ENCODE measurements around the gene TDRD6. TPM values are rescaled to one million over a fixed set of nuclear protein-coding genes. Genes with fewer than 3 reads are reported as not detected.

The TDRD6 gene
- total and polyA plus RNA-seq, 2 donors (not counting 1 experiment from before 2014, with no cell fraction given): 0.01 to 0.33 TPM

- no peaks in the 10 kb centered on the region for H3K9me3 ChIP-seq (ENCODE audit: control insufficient read depth, insufficient read depth, low read depth, low read length)
- H4K20me1 ChIP-seq (ENCODE audit: control insufficient read depth, extremely low read depth, insufficient read depth, low read length): no peaks in the 10 kb centered on the region
- peak overlapping the region in 1 of 4 experiments; percentile 47 for H3K4me3 ChIP-seq (replicated peaks in 1 of 4; ENCODE audit: control extremely low read depth in 1 of 4, insufficient read depth in 1 of 4, low read depth in 3 of 4, low read length in 4 of 4)
- no peaks in the 10 kb centered on the region for H3K36me3 ChIP-seq (ENCODE audit: control insufficient read depth, insufficient read depth, low read length)
- H3K79me2 ChIP-seq (ENCODE audit: control insufficient read depth, insufficient read depth, low read length): no peaks in the 10 kb centered on the region
- no peak for TF ChIP-seq CTCF (conservative IDR thresholded peaks at IDR 0.05 in 1 of 2, IDR thresholded peaks at IDR 0.05 in 1 of 2; ENCODE audit: low read depth in 1 of 2, low read length in 2 of 2)
- peak; percentile 84 for TF ChIP-seq EZH2 (IDR thresholded peaks at IDR 0.05; ENCODE audit: low read length, missing control alignments)
- H3K4me1 ChIP-seq (ENCODE audit: control insufficient read depth, extremely low read depth, insufficient read depth, low read length): no peaks in the 10 kb centered on the region
- no peak overlapping the region for H3K4me2 ChIP-seq (ENCODE audit: extremely low read depth, insufficient read depth, low read length)
- H2AFZ ChIP-seq (ENCODE audit: low read length): no peak overlapping the region
- no peak for DNase-seq (ENCODE audit: low read depth in 2 of 2)
- H3K27me3 ChIP-seq (ENCODE audit: control insufficient read depth, insufficient read depth, low read length): peaks cover 28% of the 10 kb centered on the region
- no peak overlapping the region for H3K9ac ChIP-seq (ENCODE audit: insufficient read depth, low read length)
- no peak overlapping the region for H3K27ac ChIP-seq (ENCODE audit: insufficient read depth, low read length)
These were observed 48.0 kb downstream of the TDRD6 start for GRCh38 chr6:46735720-46736031.

GRCh38 chr6:46736906-46737305, 49.2 kb downstream of the TDRD6 start:
- TF ChIP-seq EZH2 (IDR thresholded peaks at IDR 0.05; ENCODE audit: low read length, missing control alignments) (no peak), CTCF (conservative IDR thresholded peaks at IDR 0.05 in 1 of 2, IDR thresholded peaks at IDR 0.05 in 1 of 2; ENCODE audit: low read depth in 1 of 2, low read length in 2 of 2) (no peak)
- DNase-seq (ENCODE audit: low read depth in 2 of 2): no peak
- Histone ChIP-seq H3K79me2 (ENCODE audit: control insufficient read depth, insufficient read depth, low read length) (no peaks in the 10 kb centered on the region), H3K4me2 (ENCODE audit: extremely low read depth, insufficient read depth, low read length) (no peak overlapping the region), H4K20me1 (ENCODE audit: control insufficient read depth, extremely low read depth, insufficient read depth, low read length) (no peaks in the 10 kb centered on the region), H3K9ac (ENCODE audit: insufficient read depth, low read length) (no peak overlapping the region), H3K27ac (ENCODE audit: insufficient read depth, low read length) (no peak overlapping the region), H3K36me3 (ENCODE audit: control insufficient read depth, insufficient read depth, low read length) (no peaks in the 10 kb centered on the region), H3K27me3 (ENCODE audit: control insufficient read depth, insufficient read depth, low read length) (peaks cover 28% of the 10 kb centered on the region), H3K4me1 (ENCODE audit: control insufficient read depth, extremely low read depth, insufficient read depth, low read length) (no peaks in the 10 kb centered on the region), H3K9me3 (ENCODE audit: control insufficient read depth, insufficient read depth, low read depth, low read length) (no peaks in the 10 kb centered on the region), H3K4me3 (replicated peaks in 1 of 4; ENCODE audit: control extremely low read depth in 1 of 4, insufficient read depth in 1 of 4, low read depth in 3 of 4, low read length in 4 of 4) (no peak overlapping the region), H2AFZ (ENCODE audit: low read length) (no peak overlapping the region)

GRCh38 chr6:46741482-46741881, 53.8 kb downstream of the TDRD6 start:
- Histone ChIP-seq H3K27me3 (ENCODE audit: control insufficient read depth, insufficient read depth, low read length) (peaks cover 3% of the 10 kb centered on the region), H2AFZ (ENCODE audit: low read length) (no peak overlapping the region), H3K79me2 (ENCODE audit: control insufficient read depth, insufficient read depth, low read length) (no peaks in the 10 kb centered on the region), H4K20me1 (ENCODE audit: control insufficient read depth, extremely low read depth, insufficient read depth, low read length) (no peaks in the 10 kb centered on the region), H3K9ac (ENCODE audit: insufficient read depth, low read length) (no peak overlapping the region), H3K4me2 (ENCODE audit: extremely low read depth, insufficient read depth, low read length) (no peak overlapping the region), H3K4me3 (replicated peaks in 1 of 4; ENCODE audit: control extremely low read depth in 1 of 4, insufficient read depth in 1 of 4, low read depth in 3 of 4, low read length in 4 of 4) (no peak overlapping the region), H3K4me1 (ENCODE audit: control insufficient read depth, extremely low read depth, insufficient read depth, low read length) (no peaks in the 10 kb centered on the region), H3K27ac (ENCODE audit: insufficient read depth, low read length) (no peak overlapping the region), H3K9me3 (ENCODE audit: control insufficient read depth, insufficient read depth, low read depth, low read length) (no peaks in the 10 kb centered on the region), H3K36me3 (ENCODE audit: control insufficient read depth, insufficient read depth, low read length) (no peaks in the 10 kb centered on the region)
- DNase-seq (ENCODE audit: low read depth in 2 of 2): no peak
- TF ChIP-seq EZH2 (IDR thresholded peaks at IDR 0.05; ENCODE audit: low read length, missing control alignments) (no peak), CTCF (conservative IDR thresholded peaks at IDR 0.05 in 1 of 2, IDR thresholded peaks at IDR 0.05 in 1 of 2; ENCODE audit: low read depth in 1 of 2, low read length in 2 of 2) (no peak)
